DND-41 (cell line): ENCODE measurements around the gene HECW1.

Source experiments
- ATAC-seq: fragments of 200-7000 bp; cut with Tn5 transposase; 3 replicates; pipeline ENCODE4 v1.9.1; 2021; ENCODE audit warnings: low read depth; ENCODE audit not compliant: insufficient read depth
- DNase-seq: peaks from one replicate; pipeline ENCODE4 v3.0.0-alpha.2; 2020
- H2AFZ ChIP-seq: 2 replicates; pipeline ENCODE4 v1.6.0; 2012; ENCODE audit warnings: low read depth, low read length
- H3K27ac ChIP-seq: 2 replicates; pipeline ENCODE4 v1.5.1; 2012; ENCODE audit warnings: low read length, inconsistent platforms
- H3K27me3 ChIP-seq: fragments of 200-600 bp; sonication (generic); 2 replicates; pipeline ENCODE4 v1.6.0; 2012; ENCODE audit warnings: low read length, mild to moderate bottlenecking, inconsistent platforms; ENCODE audit not compliant: insufficient read depth, poor library complexity
- H3K36me3 ChIP-seq: 2 replicates; pipeline ENCODE4 v1.5.1; 2012; ENCODE audit warnings: low read length, inconsistent platforms; ENCODE audit not compliant: insufficient read depth
- H3K4me1 ChIP-seq: 2 replicates; pipeline ENCODE4 v1.5.1; 2012; ENCODE audit warnings: mild to moderate bottlenecking, low read length; ENCODE audit not compliant: insufficient read depth
- H3K4me2 ChIP-seq: 2 replicates; pipeline ENCODE4 v1.6.0; 2012; ENCODE audit warnings: mild to moderate bottlenecking, moderate library complexity, low read length, inconsistent platforms; ENCODE audit not compliant: insufficient read depth
- H3K4me3 ChIP-seq, 2 experiments: fragments of 200-600 bp in 1 of 2; shearing (Covaris generic) in 1 of 2; 2 replicates each; pipeline ENCODE4 v1.5.1; 2012 to 2016; ENCODE audit warnings: inconsistent platforms in 2 of 2, low read length in 2 of 2, mild to moderate bottlenecking in 2 of 2, low read depth in 1 of 2, moderate library complexity in 1 of 2
- H3K79me2 ChIP-seq: 2 replicates; pipeline ENCODE4 v1.6.0; 2012; ENCODE audit warnings: low read length, inconsistent platforms; ENCODE audit not compliant: insufficient read depth
- H3K9ac ChIP-seq: 2 replicates; pipeline ENCODE4 v1.6.0; 2012; ENCODE audit warnings: low read depth, mild to moderate bottlenecking, inconsistent platforms, low read length, moderate library complexity
- H3K9me3 ChIP-seq: 2 replicates; pipeline ENCODE4 v1.5.1; 2012; ENCODE audit warnings: low read length, moderate library complexity, mild to moderate bottlenecking, inconsistent platforms; ENCODE audit not compliant: insufficient read depth, severe bottlenecking
- H4K20me1 ChIP-seq: 2 replicates; pipeline ENCODE4 v1.6.0; 2012; ENCODE audit warnings: low read length; ENCODE audit not compliant: insufficient read depth
- CTCF ChIP-seq: IDR thresholded peaks from 2 replicates; pipeline ENCODE4 v1.5.1; 2012; ENCODE audit warnings: borderline replicate concordance, low read length, moderate library complexity, mild to moderate bottlenecking; ENCODE audit not compliant: poor library complexity, severe bottlenecking; ENCODE audit errors: extremely low read depth
- EZH2 ChIP-seq: IDR thresholded peaks from 3 replicates; pipeline ENCODE4 v1.6.1; 2012; ENCODE audit warnings: borderline replicate concordance, low read depth, mild to moderate bottlenecking, moderate library complexity, low read length, inconsistent platforms; ENCODE audit not compliant: severe bottlenecking

Gene HECW1

GRCh38 chr7:43303740-43304241 lies 191.3 kb downstream of the HECW1 start:
- Histone ChIP-seq H3K4me3 (no peak overlapping the region), H3K4me2 (no peak overlapping the region), H3K9me3 (no peaks in the 10 kb centered on the region), H3K27ac (no peak overlapping the region), H3K36me3 (no peaks in the 10 kb centered on the region), H3K9ac (no peak overlapping the region), H3K27me3 (peaks cover 7% of the 10 kb centered on the region), H2AFZ (no peak overlapping the region), H3K79me2 (no peaks in the 10 kb centered on the region), H3K4me1 (no peaks in the 10 kb centered on the region), H4K20me1 (no peaks in the 10 kb centered on the region)
- DNase-seq (no peak), ATAC-seq (no peak)
- TF ChIP-seq CTCF: no peak
- no peak for TF ChIP-seq EZH2

- no peak for TF ChIP-seq CTCF
- Histone ChIP-seq H3K79me2 (no peaks in the 10 kb centered on the region), H3K27ac (no peak overlapping the region), H3K9ac (no peak overlapping the region), H3K4me3 (no peak overlapping the region), H3K27me3 (no peaks in the 10 kb centered on the region), H3K4me2 (no peak overlapping the region), H3K4me1 (no peaks in the 10 kb centered on the region), H4K20me1 (no peaks in the 10 kb centered on the region), H3K9me3 (no peaks in the 10 kb centered on the region), H2AFZ (no peak overlapping the region), H3K36me3 (no peaks in the 10 kb centered on the region)
- ATAC-seq: no peak
- no peak for DNase-seq
Observed at GRCh38 chr7:43306404-43306803, 194.0 kb downstream of the HECW1 start.

- no peak for DNase-seq
- no peak for TF ChIP-seq CTCF
- no peak for TF ChIP-seq EZH2
- H3K27me3 ChIP-seq: no peaks in the 10 kb centered on the region
- H3K27ac ChIP-seq: no peak overlapping the region
- H3K36me3 ChIP-seq: no peaks in the 10 kb centered on the region
- H3K9me3 ChIP-seq: no peaks in the 10 kb centered on the region
- H3K4me1 ChIP-seq: no peaks in the 10 kb centered on the region
- H3K4me2 ChIP-seq: no peak overlapping the region
- no peak overlapping the region for H3K9ac ChIP-seq
- ATAC-seq: 0 out of 3 replicates have a peak, but pooled peaks have one; percentile 35
- H3K79me2 ChIP-seq: no peaks in the 10 kb centered on the region
- H4K20me1 ChIP-seq: no peaks in the 10 kb centered on the region
- H2AFZ ChIP-seq: no peak overlapping the region
- H3K4me3 ChIP-seq: no peak overlapping the region
Observed at GRCh38 chr7:43307522-43307921, 195.1 kb downstream of the HECW1 start.
